Measurements from ENCODE around the gene GMPS. TPM values are rescaled to one million over a fixed set of nuclear protein-coding genes. Genes with fewer than 3 reads are reported as not detected.

GMPS gene
- total and polyA plus RNA-seq, 9 of the 15 experiments (the other 6 are each of a cell fraction or from before 2014, with no cell fraction given): 73.7 to 282 (median 156) TPM

GRCh38 chr3:155876503-155876902 lies 6.1 kb downstream of the GMPS start:
- Histone ChIP-seq H3K4me3 (no peak overlapping the region), H3K4me2 (ENCODE audit: insufficient read depth, low read length) (peak overlapping the region; percentile 62; the same call in 1 of the 2 replicates), H3K36me3 (ENCODE audit: control insufficient read depth, insufficient read depth, low read length) (peaks cover 10% of the 10 kb centered on the region; the same call in 2 of the 3 replicates), H3K9me1 (ENCODE audit: control insufficient read depth, insufficient read depth, low read length) (no peaks in the 10 kb centered on the region), H3K9me3 (replicated peaks; ENCODE audit: control insufficient read depth, insufficient read depth, low read depth, low read length) (no peaks in the 10 kb centered on the region), H3K79me2 (ENCODE audit: control insufficient read depth, insufficient read depth, low read length) (peaks cover 100% of the 10 kb centered on the region), H3K9ac (ENCODE audit: insufficient read depth in 1 of 2, low read depth in 2 of 2, low read length in 2 of 2) (no peak overlapping the region), H4K20me1 (replicated peaks; ENCODE audit: control insufficient read depth, insufficient read depth, low read length) (peaks cover 6% of the 10 kb centered on the region; the same call in 1 of the 2 replicates), H2AFZ (ENCODE audit: low read depth, low read length) (no peak overlapping the region), H3K4me1 (replicated peaks in 1 of 2; ENCODE audit: control insufficient read depth in 2 of 2, insufficient read depth in 2 of 2, low read length in 2 of 2) (peaks cover 14 to 33% of the 10 kb centered on the region in 2 experiments; a peak in 4 of 5 replicates), H3K27me3 (ENCODE audit: control insufficient read depth in 2 of 2, insufficient read depth in 2 of 2, low read length in 2 of 2) (no peaks in the 10 kb centered on the region), H3K27ac (ENCODE audit: extremely low read depth, low read depth, low read length) (no peak overlapping the region)
- WGBS (ENCODE audit: insufficient coverage, low coverage, missing lambda C conversion rate): 22% methylated on average over 2 of the region's 2 CpGs
- ChIA-PET POLR2A (interaction anchor here (0.9 kb wide), 1 partner anchor 9 kb away, joined by 3 read pairs; no protein-coding TSS in a partner anchor), CTCF (ENCODE audit: low intra/inter-chr PET ratio) (no interaction called here)
- no TSS peak for BruUV-seq (replicated peaks)
- intact Hi-C loops (cut with micrococcal nuclease) (no loop called here), in situ Hi-C loops (cut with MboI) (no loop called here)
- DNase-seq (ENCODE audit: extremely low read depth in 1 of 4, low spot score in 3 of 4) (no peak), FAIRE-seq (no peak), ATAC-seq (peak; percentile 8; the same call in 1 of the 3 replicates)
- TF ChIP-seq NFE2 (IDR thresholded peaks at IDR 0.05; ENCODE audit: low read depth) (no peak), RNF2 (IDR thresholded peaks at IDR 0.05) (no peak), ZNF146 (CRISPR knock-in tag; IDR thresholded peaks at IDR 0.05; ENCODE audit: unreplicated experiment) (no peak), PRDM10 (IDR thresholded peaks at IDR 0.05; ENCODE audit: partially characterized antibody) (peak; percentile 71)

All from K562 (cell line).